Stomach (tissue), 9 donors: ENCODE data around the gene C1QTNF7. TPM values are rescaled to one million over a fixed set of nuclear protein-coding genes. Genes with fewer than 3 reads are reported as not detected.

ENCODE experiments used
- DNase-seq, 2 donors: peaks; one replicate each; pipeline versions ENCODE4 v3.0.0 to v3.0.0-alpha.2; 2013 to 2019
- H3K27ac ChIP-seq, 5 donors: fragments of 200-600 bp in 4 of 5; sonication (generic) in 4 of 5; one replicate each; pipeline ENCODE4 v1.5.1; 2013 to 2019; ENCODE audit warnings: mild to moderate bottlenecking in 1 of 5, moderate library complexity in 1 of 5
- H3K27me3 ChIP-seq, 3 donors: fragments of 200-600 bp; sonication (generic); one replicate each; pipeline ENCODE4 v1.5.1; 2017 to 2019; ENCODE audit warnings: mixed run types in 1 of 3
- H3K36me3 ChIP-seq, 4 donors: fragments of 200-600 bp; sonication (generic); 1 replicate in 3 of 4; 2 replicates in 1 of 4; pipeline ENCODE4 v1.5.1; 2016 to 2019
- H3K4me1 ChIP-seq, 4 donors: fragments of 200-600 bp; sonication (generic); one replicate each; pipeline ENCODE4 v1.5.1; 2016 to 2019
- H3K4me3 ChIP-seq, 4 donors: fragments of 200-600 bp; sonication (generic) in 3 of 4; one replicate each; pipeline ENCODE4 v1.5.1; 2016 to 2019; ENCODE audit warnings: mild to moderate bottlenecking in 1 of 4
- H3K9me3 ChIP-seq, 4 donors: fragments of 200-600 bp; sonication (generic); one replicate each; pipeline ENCODE4 v1.5.1; 2016 to 2019
- EP300 ChIP-seq: sonication (generic); formaldehyde crosslinking; IDR thresholded peaks from one replicate; pipeline ENCODE4 v1.6.1; 2017; ENCODE audit warnings: antibody characterized with exemption
- POLR2A ChIP-seq, 4 donors: fragments of 450-650 bp; IDR thresholded peaks; one replicate each; pipeline ENCODE4 v1.6.1; 2016; ENCODE audit warnings: antibody characterized with exemption in 4 of 4, control low read depth in 2 of 4, mild to moderate bottlenecking in 1 of 4, moderate library complexity in 1 of 4
- POLR2AphosphoS5 ChIP-seq, 3 donors: sonication (generic); formaldehyde crosslinking; IDR thresholded peaks; one replicate each; pipeline ENCODE4 v1.6.1; 2016; ENCODE audit warnings: antibody characterized with exemption in 3 of 3
- WGBS, 5 donors: extraction: QIAGEN DNeasy Blood & Tissue Kit in 3 of 5; methylation state at CpG; one replicate each; pipeline versions ENCODE4 v1.1.5 to v1.1.7; 2013 to 2018; 5-methylcytosine and 5-hydroxymethylcytosine counted together
- intact Hi-C: fragments of 100-400 bp; cut with DNase I; formaldehyde crosslinking; loops from one replicate; pipeline ENCODE4 v1.15.1; 2023; ENCODE audit warnings: low total_unique reads
- polyA plus RNA-seq, 3 donors: library from polyadenylated mRNA; stranded (reverse); fragments of 200-250 nt; gene quantifications; one replicate each; pipeline ENCODE4 v1.2.3, GENCODE V29; 2013
- total RNA-seq, 5 donors: library from RNA; depleted of rRNA; stranded (reverse); fragments of >200 nt; gene quantifications; one replicate each; pipeline versions ENCODE4 v1.1.0 to v1.2.3, GENCODE V29; 2014 to 2016
- TF ChIP-seq, protein P1 (sequence below), 7 experiments: fragments of 450-650 bp in 4 of 7; fragments of 200-600 bp in 3 of 7; sonication (generic) in 3 of 7; IDR thresholded peaks; one replicate each; pipeline ENCODE4 v1.5.1; 2016 to 2019; ENCODE audit warnings: antibody characterized with exemption in 7 of 7, control low read depth in 2 of 7, mild to moderate bottlenecking in 1 of 7
- donor health status: healthy with polysubstance abuse.
- donor health status: Bipolar disorder and iron deficiency.
- donor health status: healthy.

C1QTNF7 gene
- total and polyA plus RNA-seq, 8 donors: 0.68 to 73.2 (median 4.0) TPM

DNA sequence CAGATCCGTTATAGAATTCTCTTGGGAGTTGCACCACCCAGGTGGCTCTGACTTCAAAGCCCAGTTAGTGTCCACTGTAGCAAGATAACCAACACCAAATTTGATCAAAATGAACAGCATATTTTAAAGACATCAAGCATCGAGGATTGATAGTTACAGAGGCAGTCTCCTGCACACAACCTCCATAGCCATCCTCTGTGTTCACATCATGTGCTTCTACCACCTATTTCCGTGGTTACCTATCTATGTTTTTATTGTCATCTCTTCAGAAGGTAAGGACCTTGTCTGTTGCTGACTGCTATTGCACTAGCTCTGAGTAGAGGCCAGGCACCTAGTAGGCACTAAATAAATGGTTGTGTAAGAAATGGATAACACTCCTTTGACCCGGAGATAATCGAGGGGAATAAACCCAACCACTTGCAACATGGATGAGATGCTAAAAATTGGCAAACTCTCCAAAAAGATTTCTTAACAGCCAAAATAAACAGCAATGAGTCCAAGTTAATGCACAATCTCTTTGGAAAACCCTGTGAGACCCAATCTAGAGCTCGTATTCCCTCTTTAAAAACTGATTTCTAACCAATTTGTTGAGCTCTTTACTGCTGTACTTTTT, 14.7 kb upstream of the C1QTNF7 start:
- Histone ChIP-seq H3K9me3 (no peaks in the 10 kb centered on the region), H3K27me3 (no peaks in the 10 kb centered on the region), H3K36me3 (no peaks in the 10 kb centered on the region), H3K27ac (peak overlapping the region in 3 of 5 donors; percentile 52 to 72 (median 71)), H3K4me3 (no peak overlapping the region), H3K4me1 (peaks cover 0 to 63% (median 32%) of the 10 kb centered on the region in 4 donors)
- TF ChIP-seq, protein P1, sequence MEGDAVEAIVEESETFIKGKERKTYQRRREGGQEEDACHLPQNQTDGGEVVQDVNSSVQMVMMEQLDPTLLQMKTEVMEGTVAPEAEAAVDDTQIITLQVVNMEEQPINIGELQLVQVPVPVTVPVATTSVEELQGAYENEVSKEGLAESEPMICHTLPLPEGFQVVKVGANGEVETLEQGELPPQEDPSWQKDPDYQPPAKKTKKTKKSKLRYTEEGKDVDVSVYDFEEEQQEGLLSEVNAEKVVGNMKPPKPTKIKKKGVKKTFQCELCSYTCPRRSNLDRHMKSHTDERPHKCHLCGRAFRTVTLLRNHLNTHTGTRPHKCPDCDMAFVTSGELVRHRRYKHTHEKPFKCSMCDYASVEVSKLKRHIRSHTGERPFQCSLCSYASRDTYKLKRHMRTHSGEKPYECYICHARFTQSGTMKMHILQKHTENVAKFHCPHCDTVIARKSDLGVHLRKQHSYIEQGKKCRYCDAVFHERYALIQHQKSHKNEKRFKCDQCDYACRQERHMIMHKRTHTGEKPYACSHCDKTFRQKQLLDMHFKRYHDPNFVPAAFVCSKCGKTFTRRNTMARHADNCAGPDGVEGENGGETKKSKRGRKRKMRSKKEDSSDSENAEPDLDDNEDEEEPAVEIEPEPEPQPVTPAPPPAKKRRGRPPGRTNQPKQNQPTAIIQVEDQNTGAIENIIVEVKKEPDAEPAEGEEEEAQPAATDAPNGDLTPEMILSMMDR (IDR thresholded peaks at IDR 0.05): no peak
- no peak for TF ChIP-seq POLR2AphosphoS5 (IDR thresholded peaks at IDR 0.05)
- TF ChIP-seq EP300: no peak
- TF ChIP-seq POLR2A (IDR thresholded peaks at IDR 0.05): no peak
- WGBS, 5 donors: 63 to 73% (median 66%) methylated on average over 6 of the region's 6 CpGs
- DNase-seq: peak in 1 of 2 donors; percentile 25
- intact Hi-C loops: no loop called here

DNA sequence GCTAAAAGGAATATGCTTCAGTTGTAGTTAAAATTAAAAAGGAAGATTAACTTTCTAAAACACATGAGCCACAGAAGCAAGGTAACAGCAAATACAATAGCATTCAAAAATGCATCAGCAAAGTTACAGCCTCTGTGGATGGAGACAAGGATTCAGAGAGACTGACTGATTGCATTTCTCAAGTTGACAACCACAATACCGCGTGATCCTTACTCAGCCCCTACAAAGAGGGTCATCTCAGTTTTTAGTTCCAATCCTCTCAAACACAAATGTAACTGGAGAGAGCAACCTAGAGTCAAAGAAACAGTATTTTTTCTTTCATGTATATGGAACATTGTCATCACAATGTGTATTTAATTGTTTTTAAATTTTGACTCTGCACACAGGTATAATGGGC, 14.2 kb upstream of the C1QTNF7 start:
- DNase-seq: no peak
- intact Hi-C loops: no loop called here
- no peaks in the 10 kb centered on the region for H3K9me3 ChIP-seq
- H3K4me1 ChIP-seq: peaks cover 0 to 68% (median 32%) of the 10 kb centered on the region in 4 donors
- no peaks in the 10 kb centered on the region for H3K27me3 ChIP-seq
- peak overlapping the region in 3 of 5 donors; percentile 52 to 72 (median 71) for H3K27ac ChIP-seq
- WGBS, 5 donors: 58 to 75% (median 68%) methylated on average over 2 of the region's 2 CpGs
- H3K4me3 ChIP-seq: no peak overlapping the region
- TF ChIP-seq POLR2A (IDR thresholded peaks at IDR 0.05) (no peak), EP300 (no peak), POLR2AphosphoS5 (IDR thresholded peaks at IDR 0.05) (no peak)
- TF ChIP-seq, protein P1 (IDR thresholded peaks at IDR 0.05): no peak
- no peaks in the 10 kb centered on the region for H3K36me3 ChIP-seq

DNA sequence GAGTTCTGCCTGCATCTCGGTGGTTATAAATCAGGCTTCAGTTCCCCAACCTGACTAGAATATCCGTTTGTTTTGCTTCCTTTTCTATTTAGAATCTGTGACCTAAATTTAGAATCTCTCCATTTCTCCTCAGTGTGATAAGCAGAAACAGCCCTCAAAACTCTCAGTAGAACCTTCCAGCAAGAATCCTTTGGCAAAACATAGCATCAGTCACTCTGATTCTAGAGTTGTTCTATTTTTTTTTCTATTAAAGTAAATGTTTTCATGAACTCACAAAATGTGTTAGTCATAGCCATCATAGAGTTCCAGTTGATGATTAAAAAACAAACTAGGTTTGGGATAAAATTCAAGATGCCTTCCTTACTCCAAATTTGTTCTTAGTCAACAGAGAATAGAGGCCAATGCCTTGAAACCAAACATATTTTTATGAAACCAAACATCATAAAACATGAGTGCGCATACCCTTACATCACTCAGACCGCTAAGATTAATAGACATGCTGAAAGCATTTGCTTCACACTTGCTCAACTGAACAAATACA, 13.2 kb upstream of the C1QTNF7 start:
- peaks cover 0 to 73% (median 34%) of the 10 kb centered on the region in 4 donors for H3K4me1 ChIP-seq
- 44 to 67% (median 52%) methylated on average over 4 of the region's 4 CpGs for WGBS, 5 donors

DNA sequence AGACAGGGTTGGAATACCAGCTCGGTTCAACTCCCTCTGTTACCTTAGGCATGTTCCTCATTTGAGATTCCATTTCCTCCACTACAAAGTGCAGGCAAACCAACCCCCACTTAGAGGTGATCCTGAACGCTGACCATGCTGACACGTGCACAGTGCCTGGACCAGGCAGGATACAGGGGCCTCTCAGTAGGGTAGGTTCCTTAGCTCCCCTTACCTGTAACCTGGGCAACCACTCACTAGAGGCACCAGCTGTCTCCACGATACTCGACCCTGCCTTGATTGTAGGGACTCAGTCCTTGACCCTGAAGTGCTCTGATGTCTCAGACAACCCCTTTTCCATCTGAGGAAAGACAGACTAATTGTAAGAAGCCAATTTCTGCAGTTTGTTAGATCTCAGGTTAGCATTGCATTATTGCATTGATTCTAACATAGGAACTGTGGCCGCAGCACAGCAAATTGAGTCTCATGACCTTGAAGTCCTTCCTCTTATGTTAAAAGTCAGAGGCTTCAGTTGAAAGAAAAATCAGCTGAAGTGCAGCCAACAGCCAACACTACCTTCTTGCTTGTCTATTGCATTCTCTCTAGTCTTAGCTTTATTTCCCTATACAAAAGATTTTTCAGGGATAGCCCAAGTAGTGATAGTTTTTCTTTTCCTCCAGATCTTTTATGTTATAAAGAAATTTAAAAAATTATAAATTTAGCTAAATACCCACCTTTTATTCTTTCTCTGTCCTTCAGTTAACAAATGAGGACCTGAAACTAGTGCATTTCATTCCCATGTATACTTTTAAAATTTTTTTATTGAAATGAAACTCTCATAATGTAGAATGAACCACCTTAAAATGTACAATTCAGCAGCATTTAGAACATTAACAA, 11.2 kb upstream of the C1QTNF7 start:
- Histone ChIP-seq H3K27ac (peak overlapping the region in 3 of 5 donors; percentile 0 to 56 (median 10)), H3K4me3 (no peak overlapping the region), H3K27me3 (no peaks in the 10 kb centered on the region), H3K4me1 (peaks cover 0 to 68% (median 31%) of the 10 kb centered on the region in 4 donors), H3K9me3 (no peaks in the 10 kb centered on the region), H3K36me3 (no peaks in the 10 kb centered on the region)
- TF ChIP-seq EP300 (no peak), POLR2A (IDR thresholded peaks at IDR 0.05) (no peak), POLR2AphosphoS5 (IDR thresholded peaks at IDR 0.05) (no peak)
- TF ChIP-seq, protein P1 (IDR thresholded peaks at IDR 0.05): no peak
- DNase-seq: peak in 1 of 2 donors; percentile 19
- 63 to 74% (median 66%) methylated on average over 6 of the region's 6 CpGs for WGBS, 5 donors
- intact Hi-C loops: no loop called here

More for the DNA sequence above, 13.2 kb upstream of the C1QTNF7 start:
- intact Hi-C loops: no loop called here
- no peak overlapping the region for H3K4me3 ChIP-seq
- H3K27ac ChIP-seq: peak overlapping the region in 3 of 5 donors; percentile 52 to 72 (median 71)
- no peaks in the 10 kb centered on the region for H3K27me3 ChIP-seq
- H3K36me3 ChIP-seq: no peaks in the 10 kb centered on the region
- peak in 1 of 2 donors; percentile 48 for DNase-seq
- TF ChIP-seq POLR2A (IDR thresholded peaks at IDR 0.05) (no peak), POLR2AphosphoS5 (IDR thresholded peaks at IDR 0.05) (peak in 1 of 3 donors; percentile 28), EP300 (no peak)
- H3K9me3 ChIP-seq: no peaks in the 10 kb centered on the region
